ENCODE data around the gene ERP44.

The ERP44 gene

GRCh38 chr9:100126423-100126822 lies 27.6 kb upstream of the ERP44 start:
- Histone ChIP-seq H4K20me1 (ENCODE audit: insufficient read depth) (no peaks in the 10 kb centered on the region), H3K4me1 (ENCODE audit: low read depth, poor library complexity, severe bottlenecking) (no peaks in the 10 kb centered on the region), H2AFZ (ENCODE audit: low read depth) (no peak overlapping the region), H3K27ac (no peak overlapping the region), H3K79me2 (ENCODE audit: insufficient read depth, low read depth) (no peaks in the 10 kb centered on the region), H3K36me3 (ENCODE audit: insufficient read depth) (no peaks in the 10 kb centered on the region), H3K9ac (no peak overlapping the region), H3K4me3 (IDR thresholded peaks at IDR 0.05; ENCODE audit: insufficient read depth, low read depth, low read length) (no peak overlapping the region), H3K4me2 (no peak overlapping the region), H3K27me3 (ENCODE audit: insufficient read depth, low read depth) (no peaks in the 10 kb centered on the region)
- no peak for TF ChIP-seq CTCF (conservative IDR thresholded peaks at IDR 0.05; ENCODE audit: low read depth, low read length)

GRCh38 chr9:100125910-100126309 lies 27.1 kb upstream of the ERP44 start:
- no peak overlapping the region for H3K9ac ChIP-seq
- no peak overlapping the region for H3K4me3 ChIP-seq (IDR thresholded peaks at IDR 0.05; ENCODE audit: insufficient read depth, low read depth, low read length)
- H2AFZ ChIP-seq (ENCODE audit: low read depth): no peak overlapping the region
- H3K36me3 ChIP-seq (ENCODE audit: insufficient read depth): no peaks in the 10 kb centered on the region
- H3K27ac ChIP-seq: no peak overlapping the region
- H3K4me2 ChIP-seq: no peak overlapping the region
- no peaks in the 10 kb centered on the region for H3K4me1 ChIP-seq (ENCODE audit: low read depth, poor library complexity, severe bottlenecking)
- H3K27me3 ChIP-seq (ENCODE audit: insufficient read depth, low read depth): no peaks in the 10 kb centered on the region
- H3K79me2 ChIP-seq (ENCODE audit: insufficient read depth, low read depth): no peaks in the 10 kb centered on the region
- no peaks in the 10 kb centered on the region for H4K20me1 ChIP-seq (ENCODE audit: insufficient read depth)
- no peak for TF ChIP-seq CTCF (conservative IDR thresholded peaks at IDR 0.05; ENCODE audit: low read depth, low read length)

GRCh38 chr9:100125236-100125635 lies 26.4 kb upstream of the ERP44 start:
- H3K79me2 ChIP-seq (ENCODE audit: insufficient read depth, low read depth): no peaks in the 10 kb centered on the region
- no peaks in the 10 kb centered on the region for H3K36me3 ChIP-seq (ENCODE audit: insufficient read depth)
- H3K4me3 ChIP-seq (IDR thresholded peaks at IDR 0.05; ENCODE audit: insufficient read depth, low read depth, low read length): no peak overlapping the region
- H3K4me2 ChIP-seq: no peak overlapping the region
- no peak overlapping the region for H3K9ac ChIP-seq
- H3K27ac ChIP-seq: no peak overlapping the region
- no peaks in the 10 kb centered on the region for H3K4me1 ChIP-seq (ENCODE audit: low read depth, poor library complexity, severe bottlenecking)
- no peak for TF ChIP-seq CTCF (conservative IDR thresholded peaks at IDR 0.05; ENCODE audit: low read depth, low read length)
- no peak overlapping the region for H2AFZ ChIP-seq (ENCODE audit: low read depth)
- H4K20me1 ChIP-seq (ENCODE audit: insufficient read depth): no peaks in the 10 kb centered on the region
- H3K27me3 ChIP-seq (ENCODE audit: insufficient read depth, low read depth): no peaks in the 10 kb centered on the region

GRCh38 chr9:100120286-100120685 lies 21.5 kb upstream of the ERP44 start:
- no peaks in the 10 kb centered on the region for H3K36me3 ChIP-seq (ENCODE audit: insufficient read depth)

More at GRCh38 chr9:100120286-100120685, 21.5 kb upstream of the ERP44 start:
- H3K4me2 ChIP-seq: no peak overlapping the region
- H3K27ac ChIP-seq: no peak overlapping the region
- no peaks in the 10 kb centered on the region for H4K20me1 ChIP-seq (ENCODE audit: insufficient read depth)
- H3K4me3 ChIP-seq (IDR thresholded peaks at IDR 0.05; ENCODE audit: insufficient read depth, low read depth, low read length): no peak overlapping the region
- H2AFZ ChIP-seq (ENCODE audit: low read depth): no peak overlapping the region
- no peaks in the 10 kb centered on the region for H3K27me3 ChIP-seq (ENCODE audit: insufficient read depth, low read depth)
- no peak overlapping the region for H3K9ac ChIP-seq
- TF ChIP-seq CTCF (conservative IDR thresholded peaks at IDR 0.05; ENCODE audit: low read depth, low read length): no peak
- H3K4me1 ChIP-seq (ENCODE audit: low read depth, poor library complexity, severe bottlenecking): no peaks in the 10 kb centered on the region
- no peaks in the 10 kb centered on the region for H3K79me2 ChIP-seq (ENCODE audit: insufficient read depth, low read depth)
